Fibroblast of pulmonary artery (primary cell): ENCODE data around the gene BCL2.
A peak's percentile ranks its signal among the peaks of the same experiment; 100 is the strongest.

Source experiments
- DNase-seq: peaks from one replicate; pipeline ENCODE4 v3.0.0-alpha.2; 2010; ENCODE audit warnings: low read depth
- H3K4me3 ChIP-seq: replicated peaks from 2 replicates; pipeline ENCODE4 v1.5.1; 2011; ENCODE audit warnings: low read depth, mild to moderate bottlenecking, control low read depth, low read length, moderate library complexity
- TF ChIP-seq, protein P1 (sequence below): IDR thresholded peaks from 2 replicates; pipeline ENCODE4 v1.5.1; 2011; ENCODE audit warnings: mild to moderate bottlenecking, control low read depth, low read length, inconsistent platforms; ENCODE audit errors: missing control alignments

BCL2 gene

DNA sequence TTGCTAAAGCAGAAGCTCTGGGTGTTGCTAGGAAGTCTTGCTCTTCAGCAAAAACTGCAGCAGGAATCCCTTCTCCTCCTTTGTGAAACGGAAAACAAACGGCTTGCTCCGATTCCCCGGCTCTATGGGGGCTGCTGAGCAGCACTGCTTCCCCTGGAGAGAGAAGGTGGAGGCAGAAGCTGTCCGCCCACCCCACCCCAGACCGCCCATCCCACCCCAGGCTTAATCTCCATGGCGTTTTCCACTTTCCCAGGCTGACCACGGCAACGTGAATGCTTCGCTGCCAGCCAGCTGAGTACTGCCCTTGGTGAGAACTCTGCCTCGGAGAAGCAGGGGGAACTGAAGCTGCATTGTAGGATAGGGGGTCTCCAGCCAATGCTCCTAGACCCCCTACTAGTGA is 139.2 kb downstream of the BCL2 start:
- H3K4me3 ChIP-seq, result no peak overlapping the region
- no peak for DNase-seq
- TF ChIP-seq, protein P1, sequence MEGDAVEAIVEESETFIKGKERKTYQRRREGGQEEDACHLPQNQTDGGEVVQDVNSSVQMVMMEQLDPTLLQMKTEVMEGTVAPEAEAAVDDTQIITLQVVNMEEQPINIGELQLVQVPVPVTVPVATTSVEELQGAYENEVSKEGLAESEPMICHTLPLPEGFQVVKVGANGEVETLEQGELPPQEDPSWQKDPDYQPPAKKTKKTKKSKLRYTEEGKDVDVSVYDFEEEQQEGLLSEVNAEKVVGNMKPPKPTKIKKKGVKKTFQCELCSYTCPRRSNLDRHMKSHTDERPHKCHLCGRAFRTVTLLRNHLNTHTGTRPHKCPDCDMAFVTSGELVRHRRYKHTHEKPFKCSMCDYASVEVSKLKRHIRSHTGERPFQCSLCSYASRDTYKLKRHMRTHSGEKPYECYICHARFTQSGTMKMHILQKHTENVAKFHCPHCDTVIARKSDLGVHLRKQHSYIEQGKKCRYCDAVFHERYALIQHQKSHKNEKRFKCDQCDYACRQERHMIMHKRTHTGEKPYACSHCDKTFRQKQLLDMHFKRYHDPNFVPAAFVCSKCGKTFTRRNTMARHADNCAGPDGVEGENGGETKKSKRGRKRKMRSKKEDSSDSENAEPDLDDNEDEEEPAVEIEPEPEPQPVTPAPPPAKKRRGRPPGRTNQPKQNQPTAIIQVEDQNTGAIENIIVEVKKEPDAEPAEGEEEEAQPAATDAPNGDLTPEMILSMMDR, result no peak

DNA sequence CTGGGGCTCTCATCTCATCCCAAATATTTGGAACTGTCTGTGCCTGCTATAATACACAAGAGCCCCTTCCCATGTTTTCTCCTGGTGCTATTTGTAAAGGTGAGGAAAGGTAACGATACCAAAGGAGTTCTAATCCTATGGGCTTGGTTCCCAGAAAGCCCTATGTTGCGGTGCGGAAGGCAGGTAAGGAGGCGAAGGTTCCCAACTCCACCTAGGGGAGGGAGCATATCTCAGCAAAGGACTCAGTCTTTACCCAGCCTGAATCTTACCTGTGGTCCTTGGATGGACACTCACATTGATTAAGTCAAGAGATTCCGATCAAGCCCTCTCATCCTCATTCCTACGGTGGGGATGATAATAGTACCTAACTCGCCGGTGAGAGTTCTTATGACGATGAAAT is 140.1 kb downstream of the BCL2 start:
- H3K4me3 ChIP-seq, result no peak overlapping the region
- DNase-seq, result no peak
- TF ChIP-seq, protein P1, result no peak

DNA sequence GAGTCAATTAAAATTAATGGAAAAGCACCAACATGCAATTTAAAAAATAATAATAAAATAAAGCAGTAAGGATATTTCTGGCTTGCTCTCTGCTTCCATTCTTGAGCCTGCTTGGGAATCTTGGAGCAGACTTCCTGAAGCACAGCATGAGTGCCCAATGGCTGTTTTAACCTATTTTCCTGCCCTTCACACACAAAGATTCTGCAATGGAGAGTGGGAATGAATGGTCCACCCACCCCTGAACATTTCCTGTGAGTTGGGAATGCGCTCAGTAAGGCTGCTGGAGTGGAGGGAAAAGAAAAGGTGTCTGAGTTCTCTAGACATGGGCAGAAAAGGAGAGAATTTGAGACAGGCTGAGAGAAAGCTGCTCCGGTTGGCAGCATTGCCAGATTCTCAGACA is 140.6 kb downstream of the BCL2 start:
- no peak overlapping the region for H3K4me3 ChIP-seq
- TF ChIP-seq, protein P1, result no peak
- DNase-seq, result no peak

DNA sequence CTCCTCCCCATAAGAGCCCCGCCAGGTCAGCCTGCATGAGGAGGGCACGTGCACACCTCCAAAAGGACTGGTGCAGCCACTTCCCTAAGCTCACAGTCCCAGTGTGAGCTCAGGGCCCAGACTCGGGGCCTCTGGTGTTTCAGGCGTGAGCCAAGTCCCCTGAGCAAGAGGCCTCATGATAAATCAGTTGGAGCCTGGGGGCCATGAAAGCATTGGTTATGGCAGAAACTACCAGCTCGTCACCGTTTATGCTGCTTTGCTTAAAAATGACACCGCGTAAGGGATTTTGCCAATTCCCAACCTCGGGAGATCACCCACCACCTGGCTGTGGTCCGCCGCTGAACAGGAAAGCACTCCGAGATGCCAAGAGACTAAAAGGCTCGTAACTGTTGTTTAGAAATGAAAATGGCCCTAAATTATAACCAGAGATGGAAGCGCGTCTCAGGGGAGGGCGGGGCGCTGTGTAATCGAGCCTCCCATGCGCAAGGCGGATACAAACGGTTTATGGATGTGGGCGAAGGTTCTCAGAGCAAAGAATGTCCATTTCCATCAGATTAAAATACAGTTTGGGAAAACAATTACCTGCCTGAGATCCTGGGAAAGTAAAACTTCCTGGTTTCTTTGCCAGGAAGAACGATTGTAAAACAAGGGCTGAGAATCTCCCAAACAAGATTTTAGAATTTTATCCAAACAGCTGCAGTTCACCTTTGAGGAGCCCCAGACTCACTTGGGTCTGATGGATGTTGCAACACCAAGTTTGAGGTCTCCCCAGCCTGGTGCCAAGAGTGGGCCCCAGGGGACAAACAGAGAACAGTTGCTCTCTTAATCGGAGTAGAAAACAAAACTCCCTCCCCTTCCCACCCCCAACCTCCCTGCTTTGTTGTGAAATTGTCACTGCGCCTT is 141.4 kb downstream of the BCL2 start:
- H3K4me3 ChIP-seq, result no peak overlapping the region
- peak; percentile 48 for DNase-seq
- TF ChIP-seq, protein P1, result no peak

DNA sequence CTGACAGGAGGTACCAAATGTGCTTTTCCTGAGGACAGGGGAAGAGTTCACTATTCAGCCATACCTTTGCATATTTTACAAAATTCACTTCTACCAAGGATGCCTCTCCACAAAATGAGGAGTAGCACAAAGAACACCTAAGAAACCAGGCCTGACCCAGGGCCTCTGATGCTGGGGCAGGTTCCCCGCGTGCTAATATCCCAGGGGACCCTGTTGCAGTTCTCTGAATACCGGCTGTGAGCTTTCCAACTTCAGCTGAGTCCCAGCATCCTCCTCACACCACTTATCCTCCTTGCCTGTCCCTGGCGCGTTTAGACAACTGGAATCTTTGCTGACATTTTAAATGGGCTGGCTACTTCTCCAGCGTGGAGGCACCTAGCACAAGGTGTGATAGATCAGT is 142.3 kb downstream of the BCL2 start:
- H3K4me3 ChIP-seq, result no peak overlapping the region
- DNase-seq, result no peak
- TF ChIP-seq, protein P1, result no peak

DNA sequence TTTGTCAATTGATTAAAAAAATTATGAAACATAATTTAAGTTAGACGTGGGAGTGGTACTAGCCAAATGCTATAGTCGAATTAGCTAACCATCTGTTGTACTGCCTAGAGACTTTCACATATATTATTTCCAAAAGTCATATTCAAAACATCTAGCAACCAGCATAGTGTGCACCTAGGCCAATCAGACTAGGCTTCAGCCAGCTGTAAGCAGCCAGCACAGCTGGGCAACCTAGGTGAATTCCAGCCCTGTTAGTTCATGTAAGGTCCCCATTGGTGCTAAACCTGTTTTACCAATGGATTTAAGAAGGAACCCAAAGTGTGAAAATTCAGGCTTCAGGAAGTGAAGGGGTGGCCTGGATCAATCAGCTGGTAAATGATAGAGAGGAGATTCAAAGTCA is 144.3 kb downstream of the BCL2 start:
- no peak overlapping the region for H3K4me3 ChIP-seq
- TF ChIP-seq, protein P1, result no peak
- DNase-seq, result no peak

DNA sequence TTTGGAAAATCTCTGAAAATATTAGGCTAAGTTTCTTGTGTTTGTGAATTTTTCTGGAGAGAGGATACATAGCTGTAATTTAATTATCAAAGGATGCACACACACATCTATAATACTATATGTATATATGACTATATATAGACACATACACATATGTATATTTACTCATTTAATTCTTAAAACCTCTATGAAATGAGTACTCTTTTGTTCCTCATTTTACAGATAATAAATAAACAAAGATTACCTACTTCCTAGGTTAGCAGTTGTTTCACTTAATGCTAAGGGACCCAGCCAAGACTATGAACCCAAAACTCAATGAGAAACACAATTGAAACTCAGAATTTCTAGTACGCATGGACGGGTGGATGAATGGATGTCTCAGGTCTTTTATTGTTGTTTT is 145.6 kb downstream of the BCL2 start:
- no peak overlapping the region for H3K4me3 ChIP-seq
- TF ChIP-seq, protein P1, result no peak
- DNase-seq, result no peak
